Heart left ventricle (tissue), 13 donors: ENCODE measurements around the gene GOLGA8T.
"Not testable (repeated sequence)": the region's sequence is repeated elsewhere in the genome, so short reads cannot be mapped to it uniquely, and the experiment has no call there.

Source experiments
- POLR2A ChIP-seq, 2 donors: fragments of 450-650 bp; IDR thresholded peaks; one replicate each; pipeline ENCODE4 v1.6.1; 2017; ENCODE audit warnings: antibody characterized with exemption in 2 of 2, mild to moderate bottlenecking in 2 of 2, moderate library complexity in 2 of 2
- TF ChIP-seq, protein P1 (sequence below), 12 donors: fragments of 200-600 bp; sonication (generic) in 4 of 12; IDR thresholded peaks; one replicate each; pipeline versions ENCODE4 v1.5.0 to v1.8.0; 2018 to 2022; ENCODE audit warnings: antibody characterized with exemption in 12 of 12, mild to moderate bottlenecking in 5 of 12
- donor health status: ischemic (EF 13 %, LVEDD 7.1; RV severe dilation, severe dysfunction).
- donor health status: DM: no; HTN: yes; CAD: no.
- donor health status: DM: no; HTN: no; CAD: no.
- donor health status: ischemic (EF 25% LVEDD 6.9; RV normal size, moderate dysfunction).
- donor health status: ischemic (EF 25% LVEDD 5.7; RV mildly dilated, moderate dysfunction).
- donor health status: ischemic (EF 35%, LVEDD 5.7; RV mildly dilated, moderate dysfunction).
- donor health status: nonischemic (EF 11% LVEDD 7.7; RV severe dilation, severe dysfunction).
- donor health status: DM: yes; HTN: yes; CAD: no.
- donor health status: PGD.
- donor health status: ischemic (EF 29% LVEDD 5.4; RV normal size, mild dysfunction).
- donor health status: nonischemic (EF 23%, LVEDD 6.1; RV moderate dilation, normal function).

DNA sequence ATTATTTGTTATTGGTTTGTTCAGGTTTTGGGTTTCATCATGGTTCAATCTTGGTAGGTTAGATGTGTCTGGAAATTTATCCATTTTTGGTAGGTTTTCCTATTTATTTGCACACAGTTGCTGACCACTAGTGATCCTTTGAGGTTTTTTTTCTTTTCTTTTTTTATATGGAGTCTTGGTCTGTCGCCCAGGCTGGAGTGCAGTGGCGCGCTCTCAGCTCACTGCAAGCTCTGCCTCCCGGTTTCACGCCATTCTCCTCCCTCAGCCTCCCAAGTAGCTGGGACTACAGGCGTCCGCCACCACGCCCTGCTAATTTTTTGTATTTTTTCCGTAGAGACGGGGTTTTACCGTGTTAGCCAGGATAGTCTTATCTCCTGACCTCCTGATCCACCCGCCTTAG, 32.0 kb upstream of the GOLGA8T start:
- TF ChIP-seq, protein P1, sequence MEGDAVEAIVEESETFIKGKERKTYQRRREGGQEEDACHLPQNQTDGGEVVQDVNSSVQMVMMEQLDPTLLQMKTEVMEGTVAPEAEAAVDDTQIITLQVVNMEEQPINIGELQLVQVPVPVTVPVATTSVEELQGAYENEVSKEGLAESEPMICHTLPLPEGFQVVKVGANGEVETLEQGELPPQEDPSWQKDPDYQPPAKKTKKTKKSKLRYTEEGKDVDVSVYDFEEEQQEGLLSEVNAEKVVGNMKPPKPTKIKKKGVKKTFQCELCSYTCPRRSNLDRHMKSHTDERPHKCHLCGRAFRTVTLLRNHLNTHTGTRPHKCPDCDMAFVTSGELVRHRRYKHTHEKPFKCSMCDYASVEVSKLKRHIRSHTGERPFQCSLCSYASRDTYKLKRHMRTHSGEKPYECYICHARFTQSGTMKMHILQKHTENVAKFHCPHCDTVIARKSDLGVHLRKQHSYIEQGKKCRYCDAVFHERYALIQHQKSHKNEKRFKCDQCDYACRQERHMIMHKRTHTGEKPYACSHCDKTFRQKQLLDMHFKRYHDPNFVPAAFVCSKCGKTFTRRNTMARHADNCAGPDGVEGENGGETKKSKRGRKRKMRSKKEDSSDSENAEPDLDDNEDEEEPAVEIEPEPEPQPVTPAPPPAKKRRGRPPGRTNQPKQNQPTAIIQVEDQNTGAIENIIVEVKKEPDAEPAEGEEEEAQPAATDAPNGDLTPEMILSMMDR (IDR thresholded peaks at IDR 0.05), result not testable (repeated sequence)
- not testable (repeated sequence) for TF ChIP-seq POLR2A (IDR thresholded peaks at IDR 0.05)
